GM19193 (cell line): Measurements from ENCODE around the gene CGGBP1.

Experiments used
- POLR2A ChIP-seq: IDR thresholded peaks from 4 replicates; pipeline ENCODE4 v1.6.1; 2011; ENCODE audit not compliant: insufficient read depth, insufficient read length; ENCODE audit errors: extremely low read depth

CGGBP1 gene, protein sequence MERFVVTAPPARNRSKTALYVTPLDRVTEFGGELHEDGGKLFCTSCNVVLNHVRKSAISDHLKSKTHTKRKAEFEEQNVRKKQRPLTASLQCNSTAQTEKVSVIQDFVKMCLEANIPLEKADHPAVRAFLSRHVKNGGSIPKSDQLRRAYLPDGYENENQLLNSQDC

DNA sequence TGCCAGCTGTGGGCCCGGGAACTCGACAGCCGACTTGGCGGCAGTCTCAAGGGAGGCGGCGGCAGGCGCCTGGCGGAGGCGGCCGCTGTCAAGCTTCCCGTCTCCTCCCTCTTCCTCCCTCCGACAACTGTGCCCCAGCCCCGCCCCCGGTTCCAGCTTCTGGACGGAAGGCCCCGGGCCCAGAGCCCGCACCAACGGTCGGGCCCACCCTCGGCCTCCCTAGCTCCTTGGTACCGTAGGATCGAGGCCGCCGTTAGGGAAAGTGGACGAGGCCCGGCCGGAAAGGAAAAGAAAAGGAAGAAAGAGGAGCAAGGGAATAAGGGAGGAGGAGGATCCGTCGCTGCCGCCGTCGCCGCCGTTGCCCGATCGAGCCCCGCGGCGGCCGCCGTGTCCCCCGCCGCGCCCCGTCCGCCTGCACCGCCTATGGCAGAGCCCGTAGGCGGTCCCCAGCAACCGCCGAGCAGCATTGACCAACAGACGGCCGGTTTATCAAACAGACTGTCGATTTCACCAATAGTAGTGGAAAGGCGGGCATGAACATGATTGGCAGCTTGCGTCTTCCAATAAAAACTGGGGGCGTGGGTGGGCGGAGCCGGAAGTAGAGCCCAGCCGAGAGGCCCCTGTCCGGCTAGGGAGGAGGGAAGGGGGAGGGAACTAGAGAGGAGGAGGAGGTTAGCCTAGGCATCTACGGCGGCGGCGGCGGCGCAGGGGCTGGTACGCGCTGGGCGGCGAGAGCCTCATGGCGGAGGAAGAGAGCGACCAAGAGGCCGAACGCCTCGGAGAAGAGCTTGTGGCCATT, at the start of gene CGGBP1, which contains the start of gene ZNF654:
Gene CGGBP1 (minus strand): TSS at position 425 of the 799 bp plus-strand sequence. CDS start 3,029 bp downstream, outside the sequence.
Gene ZNF654 (plus strand): TSS at position 675 of the 799 bp plus-strand sequence. CDS start 65 bp downstream, at position 740.
- peak; percentile 91 for TF ChIP-seq POLR2A

DNA sequence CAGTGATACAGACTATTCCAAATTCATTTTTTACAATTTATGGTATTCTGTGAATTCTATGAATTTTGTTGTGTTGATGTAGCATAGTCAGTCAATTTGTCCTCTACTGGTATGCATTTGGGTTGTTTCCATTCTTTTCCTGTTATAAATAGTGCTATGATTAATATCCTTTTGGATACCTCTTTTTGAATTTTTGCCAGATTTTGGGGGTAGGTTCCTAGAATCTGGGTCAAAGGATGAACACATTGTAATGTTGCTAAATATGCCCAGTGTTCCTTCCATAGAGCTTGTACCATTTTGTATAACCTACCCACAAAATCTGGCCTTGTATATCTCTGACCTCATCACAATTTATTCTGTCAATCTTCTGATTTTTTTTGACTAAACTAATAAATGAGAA, 46.5 kb upstream of the CGGBP1 start:
- no peak for TF ChIP-seq POLR2A

DNA sequence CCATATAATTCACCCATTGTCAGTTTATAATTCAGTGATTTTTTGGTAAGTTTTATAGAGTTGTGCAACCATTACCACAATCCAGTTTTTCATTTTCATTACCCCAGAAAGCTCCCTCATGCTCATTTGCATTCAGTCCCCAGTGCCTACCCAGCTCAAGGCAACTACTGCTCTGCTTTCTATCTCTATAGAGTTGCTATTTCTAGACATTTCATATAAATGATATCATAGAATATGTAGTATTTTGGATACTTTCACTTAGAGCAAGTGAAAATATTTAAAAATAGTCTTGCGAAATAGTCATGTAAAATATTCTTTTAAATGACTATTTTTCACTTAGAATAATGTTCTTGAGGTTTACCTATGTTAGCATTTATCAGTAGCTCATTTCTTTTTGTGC, 42.3 kb upstream of the CGGBP1 start:
- no peak for TF ChIP-seq POLR2A

DNA sequence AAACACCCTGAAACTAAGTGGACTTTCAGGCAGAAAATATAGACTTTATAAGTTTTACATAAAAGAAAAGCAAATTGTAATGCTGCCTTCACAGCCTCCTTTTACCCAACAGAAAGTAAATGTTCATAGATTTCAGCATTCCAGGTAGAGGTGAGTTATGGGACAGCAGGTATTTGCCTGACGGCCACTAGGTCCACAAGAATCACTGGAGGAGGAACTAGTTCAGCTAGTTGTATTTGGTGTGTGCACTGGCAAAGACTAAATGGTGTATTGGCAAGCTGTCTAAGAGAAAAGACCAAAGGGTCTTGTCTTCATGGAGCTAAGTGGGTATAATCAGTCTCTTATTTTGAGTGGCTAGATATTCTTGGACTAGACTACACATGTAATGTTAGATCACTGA, 34.5 kb upstream of the CGGBP1 start:
- TF ChIP-seq POLR2A = no peak

DNA sequence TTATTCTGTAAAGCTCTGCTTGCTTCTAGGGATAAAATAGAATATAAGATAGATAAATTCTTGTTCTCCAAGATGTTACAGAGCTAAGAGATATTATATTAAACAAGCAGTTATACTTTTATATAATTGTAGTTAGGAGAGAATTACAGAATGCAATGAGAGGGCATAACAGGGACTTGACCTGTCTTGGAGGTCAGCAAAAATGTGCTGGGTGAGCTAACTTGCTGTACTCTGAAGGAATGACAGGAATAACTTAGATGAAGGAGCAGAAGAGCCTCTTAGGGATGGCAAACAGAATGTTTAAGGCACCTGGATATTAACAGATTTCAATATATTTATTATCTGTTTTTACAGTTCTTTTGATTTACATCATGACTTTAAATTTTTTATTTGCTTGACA, 33.5 kb upstream of the CGGBP1 start:
- TF ChIP-seq POLR2A = no peak

DNA sequence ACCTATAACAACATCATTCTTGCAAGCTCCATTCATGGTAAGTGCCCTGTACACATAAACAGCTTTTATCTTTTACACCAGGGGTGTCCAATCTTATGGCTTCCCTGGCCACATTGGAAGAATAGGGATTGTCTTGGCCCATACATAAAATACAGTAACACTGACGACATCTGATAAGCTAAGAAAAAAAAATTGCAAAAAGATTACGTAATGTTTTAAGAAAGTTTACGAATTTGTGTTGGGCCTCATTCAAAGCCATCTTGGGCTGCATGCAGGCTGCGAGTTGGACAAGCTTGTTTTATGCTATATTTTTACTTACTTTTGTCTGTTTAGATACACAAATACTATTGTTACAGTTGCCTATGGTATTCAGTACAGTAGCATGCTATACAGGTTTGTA, 31.9 kb upstream of the CGGBP1 start:
- no peak for TF ChIP-seq POLR2A

DNA sequence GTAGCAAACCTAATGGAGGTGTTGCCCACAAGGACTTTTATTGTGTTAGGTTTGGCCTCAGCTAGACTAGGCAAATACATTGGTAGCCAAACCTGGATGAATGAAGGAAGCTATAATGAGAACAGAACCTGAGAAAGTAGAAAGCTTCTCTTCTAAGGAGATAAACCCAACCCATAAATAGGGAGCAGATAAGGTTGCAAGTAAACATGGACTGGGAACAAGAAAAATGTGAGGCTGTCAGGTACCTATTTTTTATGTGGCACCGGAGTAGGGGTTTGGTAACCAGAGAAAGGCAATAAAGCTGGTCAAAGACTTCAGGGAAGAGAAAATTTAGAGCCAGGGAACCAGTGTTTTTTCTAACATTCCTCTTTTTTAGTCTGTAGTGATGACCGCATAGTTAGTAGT, 25.3 kb upstream of the CGGBP1 start:
- TF ChIP-seq POLR2A = no peak

DNA sequence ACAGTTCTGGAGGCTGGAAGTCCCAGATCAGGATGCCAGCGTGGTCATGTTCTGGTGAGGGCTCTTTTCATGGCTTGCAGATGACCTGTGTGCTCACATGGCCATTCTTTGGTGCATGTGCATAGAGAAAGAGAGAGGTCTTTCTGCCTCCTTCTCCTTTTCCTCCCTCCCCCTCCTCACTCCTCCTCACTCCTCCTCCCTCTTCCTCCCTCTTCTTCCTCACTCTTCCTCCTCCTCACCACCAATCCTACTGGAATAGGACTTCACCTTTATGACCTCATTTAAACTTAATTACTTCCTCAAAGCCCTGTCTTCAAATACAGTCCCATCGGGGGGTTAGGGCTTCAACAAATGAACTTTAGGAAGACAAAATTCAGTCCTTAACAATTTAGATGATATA, 24.0 kb upstream of the CGGBP1 start:
- no peak for TF ChIP-seq POLR2A

DNA sequence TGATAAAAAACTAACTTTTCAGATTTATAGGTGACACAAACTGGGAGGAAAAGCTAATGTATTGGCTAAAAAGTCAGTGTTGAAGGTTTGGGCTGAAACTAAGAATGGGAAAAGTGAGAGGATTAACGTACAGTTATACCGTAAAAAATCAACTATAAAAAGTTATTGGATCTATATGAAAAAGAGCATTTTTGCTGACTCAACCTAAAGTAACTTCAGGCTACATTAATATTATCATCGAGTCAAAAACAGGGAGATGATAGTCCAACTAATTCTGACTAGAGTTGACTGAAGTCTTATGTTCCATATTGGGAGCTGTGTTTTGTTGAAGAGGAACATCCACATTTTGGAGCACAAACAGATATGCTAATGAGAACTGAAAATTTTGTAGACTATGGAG, 20.1 kb upstream of the CGGBP1 start:
- TF ChIP-seq POLR2A = no peak

DNA sequence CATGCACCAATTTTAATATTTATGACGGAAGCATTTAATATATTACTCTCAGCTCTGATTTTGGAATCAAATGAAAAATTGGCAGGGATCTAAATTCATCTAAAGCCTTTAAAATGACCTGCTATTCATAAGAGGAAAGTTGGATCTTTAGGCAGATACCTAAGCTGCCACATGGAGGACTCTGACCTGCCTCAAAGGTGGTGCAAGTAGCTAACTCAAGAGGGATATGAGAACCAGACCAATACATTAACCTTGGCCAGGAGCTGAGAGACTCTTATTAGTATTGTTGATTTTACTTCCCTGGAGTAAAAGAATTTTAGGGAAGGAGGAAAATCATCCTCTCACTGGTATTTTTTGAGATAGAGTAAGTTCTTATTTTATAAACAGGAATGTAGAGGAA, 17.9 kb upstream of the CGGBP1 start:
- no peak for TF ChIP-seq POLR2A

DNA sequence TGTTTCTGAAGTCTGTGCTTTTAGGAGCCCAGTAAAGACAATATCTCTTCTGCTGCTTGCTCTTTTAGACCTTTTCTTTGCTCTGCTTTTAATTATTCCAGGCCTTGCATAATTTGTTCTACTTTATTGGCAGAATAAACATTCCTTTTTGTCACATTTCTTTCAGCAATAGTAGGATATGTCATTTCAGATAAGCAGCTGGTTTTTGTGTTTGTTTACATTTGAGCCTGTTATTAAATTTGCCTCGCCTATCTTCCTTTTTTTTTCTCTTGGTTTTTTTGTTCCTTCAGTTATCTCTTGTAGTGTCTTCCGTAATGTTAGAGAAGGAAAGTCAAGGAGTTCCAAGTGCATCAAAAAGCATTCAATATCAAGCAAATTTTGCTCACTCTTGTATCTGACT, 16.7 kb upstream of the CGGBP1 start:
- TF ChIP-seq POLR2A = no peak

DNA sequence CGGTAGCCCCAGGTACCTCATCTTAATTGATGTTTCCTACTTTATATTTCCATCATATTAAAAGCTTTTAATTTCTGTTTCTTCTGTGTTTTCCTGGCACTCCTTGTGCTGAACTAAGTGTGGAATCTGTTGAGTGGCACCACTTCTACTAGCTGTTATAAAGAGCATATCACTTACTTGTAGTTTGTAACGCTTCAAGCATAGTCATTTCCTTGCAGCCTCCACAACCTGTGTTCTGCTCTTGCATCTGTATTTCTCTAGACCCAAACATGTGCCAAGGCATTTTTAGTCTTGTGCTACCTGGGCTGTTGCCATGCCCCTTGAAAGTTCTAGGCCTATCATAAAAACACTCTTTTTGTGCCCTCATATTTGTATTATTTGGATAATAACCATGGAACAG, 16.3 kb upstream of the CGGBP1 start:
- no peak for TF ChIP-seq POLR2A

DNA sequence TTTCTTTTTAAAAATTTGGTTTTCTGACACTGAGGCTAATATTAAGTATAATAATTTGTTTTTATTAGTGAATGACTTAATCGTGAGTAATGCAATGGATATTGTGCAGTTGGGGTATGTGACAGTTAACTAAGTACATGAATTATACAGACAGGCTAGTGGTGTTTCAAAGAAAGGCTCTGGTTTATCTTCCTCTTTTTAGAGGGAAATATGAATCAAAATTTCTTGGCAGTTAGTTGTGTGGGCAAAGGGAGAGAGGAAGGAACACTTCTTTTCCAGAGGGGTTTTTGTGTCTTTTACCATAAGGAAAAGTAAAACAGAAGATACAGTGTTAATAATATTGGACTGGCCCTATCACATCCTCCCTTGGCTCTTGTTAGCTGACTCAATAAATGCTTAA, 2.9 kb upstream of the CGGBP1 start:
- no peak for TF ChIP-seq POLR2A

DNA sequence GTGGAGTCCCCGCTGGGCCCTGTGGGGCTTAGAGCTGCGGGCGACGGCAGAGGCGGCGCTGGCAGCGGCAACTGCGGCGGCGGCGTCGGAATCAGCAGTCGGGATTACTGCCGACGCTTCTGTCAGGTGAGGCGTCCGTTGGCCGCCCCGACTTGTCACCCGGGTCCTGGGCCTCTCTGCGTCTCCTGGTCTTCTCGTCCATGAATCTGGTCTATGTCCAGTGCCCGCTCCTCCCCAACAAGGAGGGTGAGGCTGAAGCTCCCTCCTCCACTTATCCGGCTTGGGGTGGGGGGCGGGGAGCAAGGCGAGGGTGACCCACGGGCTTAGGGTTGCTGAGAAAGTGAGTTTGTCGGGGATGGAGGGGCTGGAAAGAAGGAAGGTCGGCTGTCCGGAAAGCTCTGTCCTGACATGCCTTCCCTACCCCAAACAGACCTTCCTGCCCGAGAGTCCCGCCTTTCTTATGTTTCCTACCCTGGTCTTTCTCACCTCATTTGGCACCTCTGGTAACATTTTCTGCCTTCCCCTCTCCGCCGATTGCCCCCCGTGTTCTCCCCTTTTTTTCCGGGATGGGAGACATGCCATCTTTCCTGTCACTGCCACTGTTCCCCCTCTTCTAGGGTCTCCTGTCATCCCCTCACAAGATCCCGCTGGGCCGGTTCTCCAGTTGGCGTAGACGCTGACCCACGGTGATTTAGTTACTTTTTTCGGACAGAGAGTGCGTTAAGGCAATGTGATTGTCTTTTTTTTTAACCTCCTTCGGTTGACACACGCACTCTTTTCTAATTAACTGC, 770 bp upstream of the CGGBP1 start:
- no peak for TF ChIP-seq POLR2A

DNA sequence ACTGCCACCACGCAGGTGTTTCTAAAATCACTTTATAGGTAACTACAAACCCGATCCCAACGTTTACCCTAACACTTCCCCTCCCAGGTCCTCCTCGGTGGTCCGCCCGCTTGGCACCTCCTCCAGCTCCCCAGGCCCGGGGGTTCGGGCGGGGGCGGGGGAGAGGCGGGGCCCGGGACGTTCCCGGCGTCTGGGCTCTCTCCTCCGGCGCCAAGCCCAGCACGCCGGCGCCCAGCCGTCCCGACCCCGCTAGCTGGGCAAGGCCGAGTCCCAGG, 562 bp downstream of the CGGBP1 start:
- no peak for TF ChIP-seq POLR2A
